HG03342 (cell line): ENCODE measurements around the gene CERS2.
A peak's percentile ranks its signal among the peaks of the same experiment; 100 is the strongest.
"Not testable (repeated sequence)": the region's sequence is repeated elsewhere in the genome, so short reads cannot be mapped to it uniquely, and the experiment has no call there.

Source experiments
- ATAC-seq: cut with Tn5 transposase; IDR thresholded peaks from one replicate; pipeline ENCODE4 v1.9.1; 2021; ENCODE audit warnings: mild to moderate bottlenecking, moderate library complexity; ENCODE audit not compliant: unreplicated experiment

Gene CERS2

GRCh38 chr1:150971583-150972416, 2.8 kb downstream of the CERS2 start:
- no peak for ATAC-seq

DNA sequence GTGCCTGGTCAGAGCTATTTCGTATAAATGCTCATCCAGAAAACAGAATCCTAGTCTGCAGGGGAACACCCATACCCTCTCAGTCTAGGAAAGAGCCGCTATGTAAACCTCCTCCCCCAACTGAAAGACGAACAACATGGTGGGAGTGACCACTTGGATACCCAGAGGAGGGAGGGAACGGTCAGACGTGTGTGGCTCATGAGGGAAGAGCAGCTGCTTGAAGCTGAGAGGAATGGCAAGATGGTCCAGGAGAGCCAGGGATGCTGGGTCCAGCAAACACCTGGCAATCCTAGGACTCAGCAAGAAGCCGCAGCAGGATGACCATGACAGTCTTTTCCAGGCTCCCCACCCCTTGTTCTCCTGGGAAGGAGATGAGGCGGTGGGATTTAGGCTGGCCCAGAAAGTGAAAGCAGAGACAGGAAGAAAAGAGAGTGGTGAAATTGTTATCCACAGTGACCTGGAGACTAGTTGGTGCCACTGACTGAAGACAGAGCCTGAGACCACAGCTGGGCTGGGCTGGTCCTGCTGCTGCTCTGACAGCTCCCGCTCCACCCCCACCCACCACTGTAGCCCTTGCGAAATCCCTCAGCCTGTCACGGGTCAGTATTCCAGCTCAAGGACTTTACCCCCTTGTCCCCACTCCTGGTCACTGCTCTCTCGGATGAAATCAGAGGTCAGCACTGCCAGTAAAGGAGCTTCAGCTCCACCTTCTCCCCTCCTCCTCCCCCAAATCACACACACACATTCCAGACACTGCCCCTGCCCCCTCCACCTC, 3.6 kb downstream of the CERS2 start:
- ATAC-seq: no peak

GRCh38 chr1:150969626-150970025, 5.0 kb downstream of the CERS2 start:
- no peak for ATAC-seq

- ATAC-seq: no peak
These were observed 6.1 kb downstream of the CERS2 start for GRCh38 chr1:150968491-150968890.

DNA sequence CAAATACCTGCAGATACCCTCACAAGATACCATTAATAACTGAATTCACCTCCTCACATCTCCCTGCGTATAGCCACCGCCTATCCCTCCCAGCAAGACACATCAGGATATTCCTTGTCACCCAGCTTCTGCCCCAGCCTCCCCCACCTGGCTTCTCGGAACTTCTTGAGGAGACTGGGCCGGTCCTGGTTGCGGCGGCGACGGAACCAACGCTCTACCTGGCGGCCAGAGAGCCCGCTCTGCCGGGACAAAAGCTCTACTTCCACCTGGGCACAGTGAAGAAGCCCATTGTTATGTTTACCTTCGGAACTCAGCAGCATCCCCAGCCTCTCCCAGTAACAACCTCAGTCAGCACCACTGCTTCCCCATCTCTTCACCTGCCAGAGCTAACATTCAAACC, 6.7 kb downstream of the CERS2 start:
- no peak for ATAC-seq

GRCh38 chr1:150966011-150966410, 8.6 kb downstream of the CERS2 start:
- no peak for ATAC-seq

GRCh38 chr1:150965605-150966004, 9.0 kb downstream of the CERS2 start:
- ATAC-seq: no peak

DNA sequence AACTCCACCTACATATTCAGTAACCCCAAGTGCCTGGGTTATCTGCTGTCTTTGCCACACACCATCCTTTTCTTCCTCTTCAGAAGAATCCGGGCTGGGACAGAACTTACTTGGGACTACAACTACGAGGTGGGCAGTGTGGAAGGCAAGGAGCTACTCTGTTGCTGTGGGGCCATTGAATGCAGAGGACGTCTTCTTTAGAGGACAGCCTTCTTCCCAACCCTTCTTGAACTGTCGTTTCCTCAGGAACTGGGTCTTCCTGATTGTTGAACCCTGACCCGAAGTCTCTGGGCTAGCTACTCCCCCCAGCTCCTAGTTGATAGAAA, 10.5 kb downstream of the CERS2 start:
- no peak for ATAC-seq

- ATAC-seq: no peak
These were observed 11.1 kb downstream of the CERS2 start for GRCh38 chr1:150963321-150964163.

GRCh38 chr1:150961756-150962155, 12.9 kb downstream of the CERS2 start:
- ATAC-seq: no peak

GRCh38 chr1:150960646-150961045, 14.0 kb downstream of the CERS2 start:
- ATAC-seq: no peak

GRCh38 chr1:150957666-150958065, 17.0 kb downstream of the CERS2 start:
- no peak for ATAC-seq

- ATAC-seq: no peak
These were observed 19.4 kb downstream of the CERS2 start for GRCh38 chr1:150955280-150955679.

DNA sequence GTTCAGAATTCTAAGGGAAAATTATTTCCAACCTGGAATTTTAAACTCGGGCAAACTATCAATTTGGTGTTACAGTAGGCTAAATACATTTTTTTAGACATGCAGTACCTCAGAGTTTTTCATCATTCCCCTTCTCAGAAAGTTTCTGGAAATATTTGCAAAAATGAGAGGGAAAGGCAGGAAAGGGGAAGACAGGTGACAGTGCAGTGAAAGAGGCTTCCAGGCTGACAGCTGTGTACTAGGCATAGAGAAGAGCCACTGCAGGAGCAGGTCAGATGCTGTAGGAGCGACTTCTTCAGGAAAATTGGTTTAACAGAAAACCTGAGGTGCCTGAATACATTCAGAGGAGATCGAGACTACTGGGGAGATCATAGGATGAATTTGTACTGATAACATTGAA, 19.9 kb downstream of the CERS2 start:
- no peak for ATAC-seq

DNA sequence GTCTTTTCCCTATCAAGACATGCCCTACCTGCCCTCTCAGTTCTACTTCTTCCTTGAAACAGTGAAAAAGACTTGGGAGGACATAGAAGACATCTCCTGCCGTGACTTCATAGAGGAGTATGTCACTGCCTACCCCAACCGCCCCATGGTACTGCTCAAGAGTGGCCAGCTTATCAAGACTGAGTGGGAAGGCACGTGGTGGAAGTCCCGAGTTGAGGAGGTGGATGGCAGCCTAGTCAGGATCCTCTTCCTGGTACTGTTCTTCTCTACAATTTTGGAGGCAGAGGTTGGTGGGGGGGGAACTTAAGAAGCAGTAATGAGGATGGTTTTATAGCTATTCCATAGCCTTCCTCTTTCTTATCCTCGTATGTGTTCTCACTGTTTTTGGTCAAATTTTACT, 29.8 kb downstream of the CERS2 start:
- ATAC-seq: no peak

DNA sequence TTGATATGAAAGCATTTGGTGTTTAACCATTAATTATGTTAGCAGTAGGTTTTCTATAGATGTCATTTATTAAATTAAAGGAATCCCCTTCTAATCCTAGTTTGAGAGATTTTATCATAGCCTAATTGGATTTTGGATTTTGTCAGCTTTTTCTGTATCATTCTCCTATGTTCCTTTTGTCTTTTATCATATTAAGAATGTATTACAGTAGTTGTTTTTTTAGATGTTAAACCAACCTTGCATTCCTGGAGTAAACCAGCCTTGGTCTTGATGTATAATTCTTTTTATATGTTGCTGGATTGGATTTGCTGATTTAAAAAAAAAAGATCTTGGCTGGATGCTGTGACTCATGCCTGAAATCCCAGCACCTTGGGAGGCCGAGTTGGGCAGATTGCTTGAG, 42.9 kb downstream of the CERS2 start:
- no peak for ATAC-seq

DNA sequence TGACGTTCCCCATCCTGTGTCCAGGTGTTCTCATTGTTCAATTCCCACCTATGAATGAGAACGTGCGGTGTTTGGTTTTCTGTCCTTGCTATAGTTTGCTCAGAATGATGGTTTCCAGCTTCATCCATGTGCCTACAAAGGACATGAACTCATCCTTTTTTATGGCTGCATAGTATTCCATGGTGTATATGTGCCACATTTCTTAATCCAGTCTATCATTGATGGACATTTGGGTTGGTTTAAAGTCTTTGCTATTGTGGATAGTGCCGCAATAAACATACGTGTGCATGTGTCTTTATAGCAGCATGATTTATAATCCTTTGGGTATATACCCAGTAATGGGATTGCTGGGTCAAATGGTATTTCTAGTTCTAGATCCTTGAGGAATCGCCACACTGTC, 45.9 kb downstream of the CERS2 start:
- ATAC-seq: not testable (repeated sequence)

DNA sequence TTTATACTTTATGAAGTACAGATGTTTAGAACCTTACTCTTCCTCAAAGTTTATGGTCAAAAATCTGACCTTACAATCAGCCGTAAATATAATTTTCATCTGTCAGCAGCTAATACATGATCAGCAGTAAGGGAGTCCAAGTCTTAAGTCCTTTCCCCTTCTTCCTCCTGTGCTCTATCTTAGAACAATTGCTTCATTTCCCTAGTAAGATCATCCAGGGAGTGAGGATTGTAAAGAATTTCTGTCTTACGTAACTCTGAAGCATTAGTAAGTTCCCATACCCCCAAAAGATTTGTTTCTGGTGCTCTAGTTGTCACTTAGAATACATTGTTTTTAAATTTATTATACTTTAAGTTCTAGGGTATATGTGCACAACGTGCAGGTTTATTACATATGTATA, 46.3 kb downstream of the CERS2 start:
- ATAC-seq: no peak

GRCh38 chr1:150927624-150928023, 47.0 kb downstream of the CERS2 start:
- no peak for ATAC-seq

- peak; percentile 82 for ATAC-seq
These were observed 48.4 kb downstream of the CERS2 start, which contains the start of gene SETDB1 for GRCh38 chr1:150926097-150926741. SETDB1 (plus strand) TSS chr1:150926363; CDS start chr1:150927715, 1,352 bp downstream.

GRCh38 chr1:150925080-150925479, 49.6 kb downstream of the CERS2 start:
- ATAC-seq: no peak
